Activated CD4-positive, alpha-beta T cell treated with anti-CD3 and anti-CD28 coated beads, Interleukin-2, amount 10 ng/mL, durations not matched to agents 7 days and 5 days (primary cell): ENCODE measurements around the gene MYCN. TPM values are rescaled to one million over a fixed set of nuclear protein-coding genes. Genes with fewer than 3 reads are reported as not detected.

Experiments
- CTCF ChIA-PET: fragments of 350-600 bp; sonication (Branson Sonifier 250); formaldehyde crosslinking; loops from one replicate; lab custom pipeline; 2021; ENCODE audit warnings: antibody characterized with exemption; lab: Charles Lee
- POLR2A ChIA-PET: fragments of 350-600 bp; sonication (Branson Sonifier 250); formaldehyde crosslinking; loops from one replicate; lab custom pipeline; 2021; ENCODE audit warnings: antibody characterized with exemption; lab: Charles Lee
- DNase-seq: peaks from one replicate; pipeline ENCODE4 v3.0.0-alpha.2; 2020
- H3K27ac Mint-ChIP-seq: one replicate; pipeline ENCODE4 v1.8.0; 2021; ENCODE audit warnings: mild to moderate bottlenecking, moderate library complexity, mixed read lengths
- H3K27me3 Mint-ChIP-seq: one replicate; pipeline ENCODE4 v1.8.0; 2021; ENCODE audit warnings: mixed read lengths
- H3K36me3 Mint-ChIP-seq: one replicate; pipeline ENCODE4 v1.8.0; 2021; ENCODE audit warnings: low read depth, mixed read lengths
- H3K4me1 Mint-ChIP-seq: one replicate; pipeline ENCODE4 v1.8.0; 2021; ENCODE audit warnings: mixed read lengths
- H3K4me3 Mint-ChIP-seq: one replicate; pipeline ENCODE4 v1.8.0; 2021; ENCODE audit warnings: mild to moderate bottlenecking, moderate library complexity, mixed read lengths
- H3K9me3 Mint-ChIP-seq: one replicate; pipeline ENCODE4 v1.8.0; 2021; ENCODE audit warnings: mixed read lengths
- total RNA-seq, 2 experiments: library from RNA; stranded (reverse); gene quantifications; one replicate each; pipeline ENCODE4 v1.2.3, GENCODE V29; 2021

MYCN gene
- total RNA-seq, 2 experiments from 2014 or later: not detected

GRCh38 chr2:15991231-15991630 lies 50.9 kb downstream of the MYCN start:
- no peaks in the 10 kb centered on the region for H3K27me3 Mint-ChIP-seq
- POLR2A ChIA-PET: no interaction called here

DNA sequence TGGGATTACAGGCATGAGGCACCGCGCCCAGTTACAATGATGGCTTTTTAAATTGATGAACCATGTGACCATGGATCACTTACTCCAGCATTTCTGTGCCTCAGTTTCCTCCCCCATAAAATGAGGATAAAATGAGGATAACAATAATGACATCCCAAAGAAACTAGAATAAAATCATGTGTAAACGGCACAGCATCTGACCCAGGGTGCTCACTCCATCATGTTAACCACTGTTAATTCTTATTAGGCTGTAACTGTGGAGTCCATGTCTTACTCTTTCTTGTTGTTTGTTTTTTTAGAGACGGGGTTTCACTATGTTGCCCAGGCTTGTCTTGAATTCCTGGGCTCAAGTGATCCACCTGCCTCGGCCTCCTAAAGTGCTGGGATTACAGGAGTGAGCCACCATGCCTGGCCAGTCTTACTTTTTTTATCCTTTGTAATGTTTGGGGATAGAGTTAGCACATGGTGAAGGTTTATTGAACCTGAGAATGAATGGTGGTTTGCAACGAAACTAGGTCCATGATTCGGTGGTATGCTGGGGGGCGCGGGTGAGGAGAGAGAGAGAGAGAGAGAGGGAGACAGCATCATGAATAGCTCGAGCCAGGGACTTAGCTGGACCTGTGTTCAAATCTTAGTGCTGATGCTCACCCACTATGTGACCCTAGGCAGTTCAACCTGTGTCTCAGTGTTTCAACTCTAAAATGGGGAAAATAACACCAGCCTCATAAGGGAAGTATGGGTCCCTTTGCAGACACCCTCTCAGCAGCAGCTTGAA lies 52.3 kb downstream of the MYCN start:
- POLR2A ChIA-PET: no interaction called here
- DNase-seq: no peak
- Mint-ChIP-seq H3K36me3 (no peaks in the 10 kb centered on the region), H3K27me3 (no peaks in the 10 kb centered on the region), H3K9me3 (no peaks in the 10 kb centered on the region), H3K27ac (no peak overlapping the region), H3K4me1 (no peaks in the 10 kb centered on the region), H3K4me3 (no peak overlapping the region)
- CTCF ChIA-PET: no interaction called here

More at GRCh38 chr2:15991231-15991630, 50.9 kb downstream of the MYCN start:
- Mint-ChIP-seq H3K9me3 (no peaks in the 10 kb centered on the region), H3K4me3 (no peak overlapping the region), H3K36me3 (no peaks in the 10 kb centered on the region), H3K27ac (no peak overlapping the region), H3K4me1 (no peaks in the 10 kb centered on the region)
- DNase-seq: no peak
- CTCF ChIA-PET: no interaction called here

GRCh38 chr2:15993232-15993610 lies 52.9 kb downstream of the MYCN start:
- ChIA-PET POLR2A (no interaction called here), CTCF (no interaction called here)
- H3K27me3 Mint-ChIP-seq: no peaks in the 10 kb centered on the region
- no peaks in the 10 kb centered on the region for H3K4me1 Mint-ChIP-seq
- no peak for DNase-seq
- no peak overlapping the region for H3K27ac Mint-ChIP-seq
- no peaks in the 10 kb centered on the region for H3K36me3 Mint-ChIP-seq
- H3K4me3 Mint-ChIP-seq: no peak overlapping the region
- H3K9me3 Mint-ChIP-seq: no peaks in the 10 kb centered on the region

GRCh38 chr2:15993666-15994065 lies 53.3 kb downstream of the MYCN start:
- Mint-ChIP-seq H3K4me3 (no peak overlapping the region), H3K9me3 (no peaks in the 10 kb centered on the region), H3K4me1 (no peaks in the 10 kb centered on the region), H3K27ac (no peak overlapping the region), H3K27me3 (no peaks in the 10 kb centered on the region), H3K36me3 (no peaks in the 10 kb centered on the region)
- ChIA-PET POLR2A (no interaction called here), CTCF (no interaction called here)
- no peak for DNase-seq

DNA sequence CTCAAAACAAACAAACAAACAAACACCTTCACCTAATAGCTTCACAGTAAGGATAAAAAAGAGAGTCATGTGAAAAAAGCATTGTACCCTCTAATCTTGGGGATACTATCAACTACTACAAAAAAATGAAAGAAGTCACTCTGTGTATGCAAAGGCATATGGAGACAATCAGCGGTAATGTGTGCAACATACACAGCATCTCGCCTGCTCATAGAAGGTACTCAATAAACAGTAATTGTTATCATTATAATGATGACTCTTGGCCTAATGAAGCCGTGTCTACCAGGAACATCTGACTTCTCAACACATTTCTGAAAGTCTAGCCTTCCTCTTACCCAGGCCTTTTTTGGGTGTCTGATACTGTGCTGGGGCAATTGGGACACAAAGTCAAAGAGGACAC lies 55.3 kb downstream of the MYCN start:
- H3K4me3 Mint-ChIP-seq: no peak overlapping the region
- CTCF ChIA-PET: interaction anchor here (1.6 kb wide), 1 partner anchor 11 kb away, joined by 4 read pairs; no protein-coding TSS in a partner anchor

More for the DNA sequence above, 55.3 kb downstream of the MYCN start:
- POLR2A ChIA-PET: no interaction called here
- Mint-ChIP-seq H3K36me3 (no peaks in the 10 kb centered on the region), H3K27ac (no peak overlapping the region), H3K27me3 (no peaks in the 10 kb centered on the region), H3K4me1 (no peaks in the 10 kb centered on the region), H3K9me3 (no peaks in the 10 kb centered on the region)
- DNase-seq: no peak
